Adrenal gland (tissue), 12 donors: Measurements from ENCODE around the gene SHB. TPM values are rescaled to one million over a fixed set of nuclear protein-coding genes. Genes with fewer than 3 reads are reported as not detected.

Experiments
- DNase-seq, 7 donors: peaks; one replicate each; pipeline ENCODE4 v3.0.0-alpha.2; 2019 to 2020
- H3K27ac ChIP-seq, 5 donors: fragments of 200-600 bp; sonication (generic) in 4 of 5; 1 replicate in 3 of 5; 2 replicates in 2 of 5; pipeline versions ENCODE4 v1.5.1 to v1.8.0; 2016 to 2020; ENCODE audit warnings: mild to moderate bottlenecking in 1 of 5
- H3K27me3 ChIP-seq: fragments of 200-600 bp; 2 replicates; pipeline ENCODE4 v1.8.0; 2021
- H3K36me3 ChIP-seq, 2 donors: fragments of 200-600 bp; replicated peaks in 1 of 2; 1 replicate in 1 of 2; 2 replicates in 1 of 2; pipeline versions ENCODE4 v1.5.1 to v1.8.0; 2018 to 2022
- H3K4me1 ChIP-seq, 2 donors: fragments of 200-600 bp; replicated peaks in 1 of 2; 1 replicate in 1 of 2; 2 replicates in 1 of 2; pipeline versions ENCODE4 v1.5.1 to v1.8.0; 2018 to 2021
- H3K4me3 ChIP-seq, 4 donors: fragments of 200-600 bp; sonication (generic) in 3 of 4; one replicate each; pipeline ENCODE4 v1.5.1; 2016 to 2018
- H3K9me3 ChIP-seq, 3 donors: fragments of 200-600 bp; sonication (generic) in 1 of 3; replicated peaks in 1 of 3; 1 replicate in 2 of 3; 2 replicates in 1 of 3; pipeline versions ENCODE4 v1.5.1 to v1.8.0; 2016 to 2021
- CTCF ChIP-seq, 6 experiments: fragments of 450-650 bp in 4 of 6; fragments of 200-600 bp in 2 of 6; sonication (generic) in 1 of 6; IDR thresholded peaks; 1 replicate in 5 of 6; 2 replicates in 1 of 6; pipeline versions ENCODE4 v1.5.1 to v1.8.0; 2016 to 2021; ENCODE audit warnings: antibody characterized with exemption in 6 of 6, mild to moderate bottlenecking in 2 of 6, moderate library complexity in 1 of 6
- POLR2A ChIP-seq, 2 donors: fragments of 450-650 bp; IDR thresholded peaks; one replicate each; pipeline ENCODE4 v1.6.1; 2017; ENCODE audit warnings: antibody characterized with exemption in 2 of 2, mild to moderate bottlenecking in 2 of 2, moderate library complexity in 1 of 2
- WGBS, 4 donors: extraction: QIAGEN DNeasy Blood & Tissue Kit in 2 of 4; methylation state at CpG; one replicate each; pipeline versions ENCODE4 v1.1.5 to v1.1.7; 2013 to 2017; 5-methylcytosine and 5-hydroxymethylcytosine counted together
- intact Hi-C, 2 donors: fragments of 100-400 bp; cut with DNase I; formaldehyde crosslinking; loops; one replicate each; pipeline versions ENCODE4 v1.14.1 to v1.15.0; 2022 to 2023
- polyA plus RNA-seq, 3 donors: library from polyadenylated mRNA; stranded (reverse); fragments of 200-250 nt in 2 of 3; fragments of 350-450 nt in 1 of 3; fragmentation: Illumina TruSeq in 1 of 3; extraction: RNeasy Lipid Tissue Mini Kit (QIAGEN cat#74804) in 1 of 3; gene quantifications; one replicate each; pipeline ENCODE4 v1.2.3, GENCODE V29; 2013 to 2014
- total RNA-seq, 9 donors: library from RNA; depleted of rRNA in 4 of 9; stranded (reverse); fragments of >200 nt in 4 of 9; fragments of 120-200 nt in 1 of 9; fragmentation: NEBNext Ultra II Directional in 1 of 9; extraction: Animal tissue kit (Norgen Biotek cat#: 25700) in 1 of 9; gene quantifications; one replicate each; pipeline versions ENCODE4 v1.1.0 to v1.2.4, GENCODE V29; 2013 to 2023
- donor health status: healthy with polysubstance abuse.
- donor health status: Bipolar disorder and iron deficiency.
- donor health status: DM: yes; HTN: yes; CAD: no.
- donor health status: DM: no; HTN: no; CAD: no.
- donor health status: DM: no; HTN: no; CAD: no.
- donor health status: DM: yes; HTN: yes; CAD: no.

The SHB gene
- total and polyA plus RNA-seq, 12 donors, result 3.2 to 21.2 (median 11.1) TPM

GRCh38 chr9:38108326-38108725 lies 39.3 kb upstream of the SHB start:
- DNase-seq, result peak in 1 of 7 donors; percentile 36
- no peaks in the 10 kb centered on the region for H3K27me3 ChIP-seq
- TF ChIP-seq CTCF (IDR thresholded peaks at IDR 0.05) (no peak), POLR2A (IDR thresholded peaks at IDR 0.05) (no peak)
- 60 to 90% (median 83%) methylated on average over 1 of the region's 1 CpG; no CpG with 5 or more reads in 1 of the 4 donors for WGBS, 4 donors
- H3K9me3 ChIP-seq, result no peaks in the 10 kb centered on the region
- intact Hi-C loops, result no loop called here
- no peak overlapping the region for H3K27ac ChIP-seq
- H3K36me3 ChIP-seq, result no peaks in the 10 kb centered on the region
- no peak overlapping the region for H3K4me3 ChIP-seq
- no peaks in the 10 kb centered on the region for H3K4me1 ChIP-seq

GRCh38 chr9:38107811-38108304 lies 38.8 kb upstream of the SHB start:
- intact Hi-C loops, result no loop called here
- 83 to 90% (median 88%) methylated on average over 5 to 8 of the region's 8 CpGs for WGBS, 4 donors
- Histone ChIP-seq H3K4me3 (no peak overlapping the region), H3K9me3 (no peaks in the 10 kb centered on the region), H3K27me3 (no peaks in the 10 kb centered on the region), H3K27ac (no peak overlapping the region), H3K4me1 (no peaks in the 10 kb centered on the region), H3K36me3 (no peaks in the 10 kb centered on the region)
- DNase-seq, result peak in 1 of 7 donors; percentile 11
- TF ChIP-seq POLR2A (IDR thresholded peaks at IDR 0.05) (no peak), CTCF (IDR thresholded peaks at IDR 0.05) (no peak)

- Histone ChIP-seq H3K4me1 (no peaks in the 10 kb centered on the region), H3K4me3 (no peak overlapping the region), H3K27me3 (no peaks in the 10 kb centered on the region), H3K27ac (no peak overlapping the region), H3K9me3 (no peaks in the 10 kb centered on the region), H3K36me3 (no peaks in the 10 kb centered on the region)
- TF ChIP-seq POLR2A (IDR thresholded peaks at IDR 0.05), result no peak
- TF ChIP-seq CTCF (IDR thresholded peaks at IDR 0.05), result no peak
- 77 to 92% (median 88%) methylated on average over 3 of the region's 3 CpGs for WGBS, 4 donors
- intact Hi-C loops, result no loop called here
- DNase-seq, result no peak
Measured at GRCh38 chr9:38107405-38107804, 38.4 kb upstream of the SHB start.

GRCh38 chr9:38106488-38106887 lies 37.5 kb upstream of the SHB start:
- Histone ChIP-seq H3K4me3 (no peak overlapping the region), H3K27ac (no peak overlapping the region), H3K4me1 (no peaks in the 10 kb centered on the region), H3K27me3 (no peaks in the 10 kb centered on the region), H3K36me3 (no peaks in the 10 kb centered on the region), H3K9me3 (no peaks in the 10 kb centered on the region)
- no peak for DNase-seq
- WGBS, 4 donors, result 78 to 93% (median 81%) methylated on average over 3 of the region's 3 CpGs
- intact Hi-C loops, result no loop called here
- TF ChIP-seq CTCF (IDR thresholded peaks at IDR 0.05) (no peak), POLR2A (IDR thresholded peaks at IDR 0.05) (no peak)
